H9 (cell line): ENCODE measurements around the gene XIRP1. TPM values are rescaled to one million over a fixed set of nuclear protein-coding genes. Genes with fewer than 3 reads are reported as not detected.

Experiments
- DNase-seq: peaks from one replicate; pipeline ENCODE4 v3.0.0-alpha.2; 2017
- H2AFZ ChIP-seq: one replicate; pipeline ENCODE4 v1.6.1; 2013; ENCODE audit warnings: mild to moderate bottlenecking, low read length, control low read depth, moderate library complexity
- H2AK5ac ChIP-seq: 2 replicates; pipeline ENCODE4 v1.6.1; 2013; ENCODE audit warnings: low read length, control low read depth, mixed read lengths; ENCODE audit not compliant: insufficient read length
- H2BK120ac ChIP-seq: one replicate; pipeline ENCODE4 v1.6.1; 2013; ENCODE audit warnings: low read depth, mild to moderate bottlenecking, low read length, control low read depth, inconsistent platforms; ENCODE audit not compliant: poor library complexity, severe bottlenecking
- H2BK12ac ChIP-seq: 2 replicates; pipeline ENCODE4 v1.6.1; 2013; ENCODE audit warnings: low read length, control low read depth, mixed read lengths, low read depth; ENCODE audit not compliant: insufficient read length
- H2BK15ac ChIP-seq: 2 replicates; pipeline ENCODE4 v1.6.1; 2013; ENCODE audit warnings: low read depth, low read length, control low read depth
- H2BK20ac ChIP-seq: one replicate; pipeline ENCODE4 v1.6.1; 2013; ENCODE audit warnings: low read depth, mild to moderate bottlenecking, low read length, control low read depth, inconsistent platforms; ENCODE audit not compliant: poor library complexity, severe bottlenecking
- H2BK5ac ChIP-seq: 2 replicates; pipeline ENCODE4 v1.6.1; 2013; ENCODE audit warnings: low read length, control low read depth, mixed read lengths; ENCODE audit not compliant: insufficient read length
- H3K14ac ChIP-seq: 2 replicates; pipeline ENCODE4 v1.6.1; 2013; ENCODE audit warnings: low read length, control low read depth; ENCODE audit not compliant: insufficient read depth
- H3K18ac ChIP-seq: 2 replicates; pipeline ENCODE4 v1.6.1; 2013; ENCODE audit warnings: low read depth, mild to moderate bottlenecking, mixed read lengths, low read length, control low read depth; ENCODE audit not compliant: insufficient read length
- H3K23ac ChIP-seq: 2 replicates; pipeline ENCODE4 v1.6.1; 2013; ENCODE audit warnings: low read length, control low read depth, mixed read lengths, low read depth; ENCODE audit not compliant: insufficient read length
- H3K23me2 ChIP-seq: 2 replicates; pipeline ENCODE4 v1.6.1; 2013; ENCODE audit warnings: low read depth, mild to moderate bottlenecking, mixed read lengths, low read length, control low read depth; ENCODE audit not compliant: insufficient read length, poor library complexity, severe bottlenecking
- H3K27ac ChIP-seq: 2 replicates; pipeline ENCODE4 v1.5.1; 2013; ENCODE audit warnings: low read length, control low read depth, mixed read lengths, low read depth; ENCODE audit not compliant: insufficient read length
- H3K27me3 ChIP-seq: 2 replicates; pipeline ENCODE4 v1.6.1; 2013; ENCODE audit warnings: low read length, control low read depth, inconsistent platforms; ENCODE audit not compliant: insufficient read depth
- H3K4ac ChIP-seq: 2 replicates; pipeline ENCODE4 v1.6.1; 2013; ENCODE audit warnings: low read depth, mild to moderate bottlenecking, control low read depth, inconsistent platforms, low read length, moderate library complexity
- H3K4me1 ChIP-seq: 2 replicates; pipeline ENCODE4 v1.6.1; 2013; ENCODE audit warnings: low read length, control low read depth, inconsistent platforms; ENCODE audit not compliant: insufficient read depth
- H3K4me2 ChIP-seq: 2 replicates; pipeline ENCODE4 v1.6.1; 2013; ENCODE audit warnings: low read length, control low read depth, mixed read lengths; ENCODE audit not compliant: insufficient read length, insufficient read depth
- H3K56ac ChIP-seq: 2 replicates; pipeline ENCODE4 v1.6.1; 2013; ENCODE audit warnings: low read depth, mild to moderate bottlenecking, mixed read lengths, low read length, control low read depth; ENCODE audit not compliant: insufficient read length
- H3K79me1 ChIP-seq: 2 replicates; pipeline ENCODE4 v1.6.1; 2013; ENCODE audit warnings: low read depth, mild to moderate bottlenecking, moderate library complexity, low read length, control low read depth, inconsistent platforms; ENCODE audit not compliant: insufficient read depth, poor library complexity, severe bottlenecking
- H3K79me2 ChIP-seq: 2 replicates; pipeline ENCODE4 v1.6.1; 2013; ENCODE audit warnings: low read length, control low read depth, inconsistent platforms; ENCODE audit not compliant: insufficient read depth
- H3K9ac ChIP-seq: 2 replicates; pipeline ENCODE4 v1.6.1; 2013; ENCODE audit warnings: low read length, control low read depth, mixed read lengths; ENCODE audit not compliant: insufficient read length; ENCODE audit errors: extremely low read depth
- H3K9me3 ChIP-seq: one replicate; pipeline ENCODE4 v1.6.1; 2013; ENCODE audit warnings: low read depth, low read length, inconsistent platforms; ENCODE audit not compliant: control insufficient read depth
- H3T11ph ChIP-seq: one replicate; pipeline ENCODE4 v1.6.1; 2013; ENCODE audit warnings: mild to moderate bottlenecking, low read length, control low read depth, inconsistent platforms
- H4K20me1 ChIP-seq: one replicate; pipeline ENCODE4 v1.6.1; 2013; ENCODE audit not compliant: control insufficient read depth, insufficient read length, insufficient read depth
- H4K5ac ChIP-seq: 2 replicates; pipeline ENCODE4 v1.6.1; 2013; ENCODE audit warnings: low read depth, mild to moderate bottlenecking, mixed read lengths, low read length, control low read depth; ENCODE audit not compliant: insufficient read length
- H4K8ac ChIP-seq: replicated peaks from 2 replicates; pipeline ENCODE4 v1.6.1; 2013; ENCODE audit warnings: low read length, control low read depth, mixed read lengths, low read depth; ENCODE audit not compliant: insufficient read length
- H4K91ac ChIP-seq: 2 replicates; pipeline ENCODE4 v1.6.1; 2013; ENCODE audit warnings: low read depth, mild to moderate bottlenecking, moderate library complexity, mixed read lengths, low read length, control low read depth; ENCODE audit not compliant: insufficient read length
- H3K27ac Mint-ChIP-seq, 3 experiments: 2 replicates in 2 of 3; 3 replicates in 1 of 3; pipeline ENCODE4 v1.8.0; 2020 to 2021; ENCODE audit warnings: mixed read lengths in 3 of 3, mild to moderate bottlenecking in 1 of 3, moderate library complexity in 1 of 3
- H3K27me3 Mint-ChIP-seq: 2 replicates; pipeline ENCODE4 v1.8.0; 2021; ENCODE audit warnings: low read depth, mild to moderate bottlenecking, moderate library complexity, mixed read lengths
- H3K36me3 Mint-ChIP-seq, 3 experiments: 2 replicates in 2 of 3; 3 replicates in 1 of 3; pipeline ENCODE4 v1.8.0; 2020 to 2021; ENCODE audit warnings: low read depth in 3 of 3, mixed read lengths in 3 of 3; ENCODE audit not compliant: insufficient read depth in 1 of 3
- H3K4me1 Mint-ChIP-seq, 2 experiments: 2 replicates each; pipeline ENCODE4 v1.8.0; 2020; ENCODE audit warnings: mixed read lengths in 2 of 2
- H3K4me3 Mint-ChIP-seq, 2 experiments: 2 replicates in 1 of 2; 3 replicates in 1 of 2; pipeline ENCODE4 v1.8.0; 2020 to 2021; ENCODE audit warnings: mild to moderate bottlenecking in 2 of 2, mixed read lengths in 2 of 2, moderate library complexity in 1 of 2
- H3K9me3 Mint-ChIP-seq, 2 experiments: 2 replicates in 1 of 2; 3 replicates in 1 of 2; pipeline ENCODE4 v1.8.0; 2020; ENCODE audit warnings: mild to moderate bottlenecking in 2 of 2, mixed read lengths in 2 of 2, moderate library complexity in 1 of 2
- WGBS: extraction: QIAGEN DNeasy Blood & Tissue Kit; methylation state at CpG from one replicate; pipeline ENCODE4 v1.1.7; 2013; ENCODE audit warnings: missing lambda C conversion rate, low lambda C conversion rate, mixed read lengths; ENCODE audit not compliant: insufficient read length; ENCODE audit errors: extremely low coverage; 5-methylcytosine and 5-hydroxymethylcytosine counted together
- total RNA-seq: library from RNA; stranded (reverse); gene quantifications from 2 replicates; pipeline ENCODE4 v1.2.1, GENCODE V29; 2021
- TF ChIP-seq, protein P1 (sequence below): fragments of 200-600 bp; sonication (generic); conservative IDR thresholded peaks from 3 replicates; pipeline ENCODE4 v1.8.0; 2021; ENCODE audit warnings: antibody characterized with exemption, mild to moderate bottlenecking

The XIRP1 gene
- total RNA-seq, 1 experiment from 2014 or later = not detected

DNA sequence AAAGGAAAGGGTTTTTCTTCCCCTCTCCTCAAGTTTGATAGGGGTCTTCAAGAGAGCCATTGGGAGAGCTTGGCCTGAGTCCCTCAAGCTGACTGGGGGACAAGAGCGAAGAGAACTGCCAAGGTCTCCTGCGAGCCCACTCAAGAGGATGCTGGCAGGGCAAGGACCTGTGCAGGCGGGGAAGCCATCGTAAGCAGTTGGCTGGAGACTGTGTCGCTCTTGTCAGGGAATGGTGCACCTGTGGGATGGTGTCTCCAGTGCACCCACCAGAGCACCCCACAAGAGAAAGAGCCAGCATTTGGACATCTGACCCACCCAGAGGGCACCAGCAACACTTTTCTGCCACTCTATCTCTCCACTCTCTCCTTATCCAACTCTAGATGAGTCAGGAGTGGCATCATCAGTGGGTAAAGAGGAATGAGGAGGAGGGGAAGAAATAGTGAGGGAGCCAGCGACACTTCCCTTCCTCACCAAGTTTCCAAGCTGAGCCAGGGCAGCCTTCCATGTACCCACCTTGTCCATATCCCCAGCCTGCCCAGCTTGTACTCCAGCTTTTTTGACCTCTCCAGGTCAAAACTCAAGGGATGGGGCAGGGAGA, 13.6 kb upstream of the XIRP1 start:
- Histone ChIP-seq H3K27ac (no peak overlapping the region), H3T11ph (no peak overlapping the region), H4K5ac (no peak overlapping the region), H2BK5ac (no peak overlapping the region), H2BK12ac (no peak overlapping the region), H3K27me3 (no peaks in the 10 kb centered on the region), H3K4me1 (no peaks in the 10 kb centered on the region; the same call in none of the 2 replicates), H2BK15ac (no peak overlapping the region), H2AFZ (no peak overlapping the region), H3K23ac (no peak overlapping the region), H2BK20ac (no peak overlapping the region), H3K4me2 (no peak overlapping the region), H3K4ac (no peak overlapping the region), H3K79me2 (no peaks in the 10 kb centered on the region), H3K14ac (no peak overlapping the region), H3K18ac (no peak overlapping the region), H4K8ac (no peak overlapping the region), H4K20me1 (no peaks in the 10 kb centered on the region), H4K91ac (no peak overlapping the region), H3K79me1 (no peaks in the 10 kb centered on the region), H2AK5ac (no peak overlapping the region), H2BK120ac (no peak overlapping the region), H3K23me2 (no peaks in the 10 kb centered on the region), H3K9ac (no peak overlapping the region), H3K9me3 (no peaks in the 10 kb centered on the region), H3K56ac (no peak overlapping the region)
- TF ChIP-seq, protein P1, sequence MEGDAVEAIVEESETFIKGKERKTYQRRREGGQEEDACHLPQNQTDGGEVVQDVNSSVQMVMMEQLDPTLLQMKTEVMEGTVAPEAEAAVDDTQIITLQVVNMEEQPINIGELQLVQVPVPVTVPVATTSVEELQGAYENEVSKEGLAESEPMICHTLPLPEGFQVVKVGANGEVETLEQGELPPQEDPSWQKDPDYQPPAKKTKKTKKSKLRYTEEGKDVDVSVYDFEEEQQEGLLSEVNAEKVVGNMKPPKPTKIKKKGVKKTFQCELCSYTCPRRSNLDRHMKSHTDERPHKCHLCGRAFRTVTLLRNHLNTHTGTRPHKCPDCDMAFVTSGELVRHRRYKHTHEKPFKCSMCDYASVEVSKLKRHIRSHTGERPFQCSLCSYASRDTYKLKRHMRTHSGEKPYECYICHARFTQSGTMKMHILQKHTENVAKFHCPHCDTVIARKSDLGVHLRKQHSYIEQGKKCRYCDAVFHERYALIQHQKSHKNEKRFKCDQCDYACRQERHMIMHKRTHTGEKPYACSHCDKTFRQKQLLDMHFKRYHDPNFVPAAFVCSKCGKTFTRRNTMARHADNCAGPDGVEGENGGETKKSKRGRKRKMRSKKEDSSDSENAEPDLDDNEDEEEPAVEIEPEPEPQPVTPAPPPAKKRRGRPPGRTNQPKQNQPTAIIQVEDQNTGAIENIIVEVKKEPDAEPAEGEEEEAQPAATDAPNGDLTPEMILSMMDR = no peak
- no CpG with 5 or more reads among the region's 6 CpGs for WGBS
- H3K27ac Mint-ChIP-seq = no peak overlapping the region
- H3K9me3 Mint-ChIP-seq = peaks cover 3 to 4% of the 10 kb centered on the region in 2 experiments; a peak in 1 of 5 replicates
- peaks cover 17% of the 10 kb centered on the region for H3K27me3 Mint-ChIP-seq
- peaks cover 28% of the 10 kb centered on the region in 2 experiments for H3K4me1 Mint-ChIP-seq
- DNase-seq = no peak
- no peaks in the 10 kb centered on the region for H3K36me3 Mint-ChIP-seq
- no peak overlapping the region; a peak in 1 of 5 replicates for H3K4me3 Mint-ChIP-seq
